Activated CD4-positive, alpha-beta T cell treated with anti-CD3 and anti-CD28 coated beads for 36 hours (primary cell): ENCODE results near the gene TMPRSS13. TPM values are rescaled to one million over a fixed set of nuclear protein-coding genes. Genes with fewer than 3 reads are reported as not detected.
A peak's percentile ranks its signal among the peaks of the same experiment; 100 is the strongest.

ENCODE experiments used
- ATAC-seq: fragments of 200-7000 bp; cut with Tn5 transposase; one replicate; pipeline ENCODE4 v1.10.0; 2021; ENCODE audit warnings: mild to moderate bottlenecking, moderate library complexity
- CTCF ChIA-PET: fragments of 350-600 bp; sonication (Branson Sonifier 250); formaldehyde crosslinking; loops from one replicate; lab custom pipeline; 2021; ENCODE audit warnings: antibody characterized with exemption; lab: Charles Lee
- POLR2A ChIA-PET: fragments of 350-600 bp; sonication (Branson Sonifier 250); formaldehyde crosslinking; loops from one replicate; lab custom pipeline; 2021; ENCODE audit warnings: antibody characterized with exemption, inconsistent platforms; lab: Charles Lee
- DNase-seq: peaks from one replicate; pipeline ENCODE4 v3.0.0-alpha.2; 2020
- H3K27ac Mint-ChIP-seq: one replicate; pipeline ENCODE4 v1.8.0; 2021; ENCODE audit warnings: mixed read lengths
- H3K27me3 Mint-ChIP-seq: one replicate; pipeline ENCODE4 v1.8.0; 2021; ENCODE audit warnings: mixed read lengths
- H3K36me3 Mint-ChIP-seq: one replicate; pipeline ENCODE4 v1.8.0; 2021; ENCODE audit warnings: low read depth, mixed read lengths
- H3K4me1 Mint-ChIP-seq: one replicate; pipeline ENCODE4 v1.8.0; 2021; ENCODE audit warnings: mixed read lengths
- H3K4me3 Mint-ChIP-seq: one replicate; pipeline ENCODE4 v1.8.0; 2021; ENCODE audit warnings: mild to moderate bottlenecking, moderate library complexity, mixed read lengths
- H3K9me3 Mint-ChIP-seq: one replicate; pipeline ENCODE4 v1.8.0; 2021; ENCODE audit warnings: low read depth, mixed read lengths
- intact Hi-C, 2 experiments: fragments of 100-400 bp; cut with DNase I in 1 of 2; cut with micrococcal nuclease in 1 of 2; formaldehyde crosslinking; loops; one replicate each; pipeline versions ENCODE4 v1.14.2 to v1.15.1; 2022 to 2024; cut with DNase I, micrococcal nuclease
- total RNA-seq, 2 experiments: library from RNA; stranded (reverse); gene quantifications; one replicate each; pipeline ENCODE4 v1.2.3, GENCODE V29; 2021

The TMPRSS13 gene
- total RNA-seq, 2 experiments from 2014 or later, result 1.7 TPM

GRCh38 chr11:117913736-117914397, 15.3 kb downstream of the TMPRSS13 start:
- DNase-seq (no peak), ATAC-seq (no peak)
- H3K4me1 Mint-ChIP-seq, result no peaks in the 10 kb centered on the region
- peaks cover 2% of the 10 kb centered on the region for H3K27me3 Mint-ChIP-seq
- intact Hi-C loops, result no loop called here
- no peak overlapping the region for H3K27ac Mint-ChIP-seq
- H3K4me3 Mint-ChIP-seq, result no peak overlapping the region
- POLR2A ChIA-PET, result no interaction called here
- H3K36me3 Mint-ChIP-seq, result no peaks in the 10 kb centered on the region
- H3K9me3 Mint-ChIP-seq, result no peaks in the 10 kb centered on the region
- CTCF ChIA-PET, result interaction anchor here (0.5 to 0.6 kb wide), 2 partner anchors 29 to 1030 kb away, joined by 3 read pairs; no protein-coding TSS in a partner anchor

GRCh38 chr11:117912497-117912896, 16.7 kb downstream of the TMPRSS13 start:
- no peak for DNase-seq
- Mint-ChIP-seq H3K27ac (no peak overlapping the region), H3K4me1 (peaks cover 5% of the 10 kb centered on the region), H3K27me3 (peaks cover 2% of the 10 kb centered on the region), H3K4me3 (no peak overlapping the region), H3K9me3 (no peaks in the 10 kb centered on the region), H3K36me3 (no peaks in the 10 kb centered on the region)
- ChIA-PET CTCF (interaction anchor here (1.7 to 2.6 kb wide), 2 partner anchors 34 to 140 kb away, joined by 3 to 8 read pairs; no protein-coding TSS in a partner anchor), POLR2A (no interaction called here)
- no peak for ATAC-seq
- intact Hi-C loops, result no loop called here

GRCh38 chr11:117911694-117912093, 17.5 kb downstream of the TMPRSS13 start:
- intact Hi-C loops, result no loop called here
- ATAC-seq (no peak), DNase-seq (no peak)
- Mint-ChIP-seq H3K27me3 (peaks cover 2% of the 10 kb centered on the region), H3K9me3 (no peaks in the 10 kb centered on the region), H3K27ac (no peak overlapping the region), H3K36me3 (no peaks in the 10 kb centered on the region), H3K4me3 (no peak overlapping the region), H3K4me1 (peaks cover 10% of the 10 kb centered on the region)
- ChIA-PET CTCF (interaction anchor here (1.7 to 2.6 kb wide), 2 partner anchors 35 to 141 kb away, joined by 3 to 8 read pairs; no protein-coding TSS in a partner anchor), POLR2A (interaction anchor here (0.6 kb wide), 1 partner anchor 605 kb away, joined by 4 read pairs; no protein-coding TSS in a partner anchor)

- H3K27me3 Mint-ChIP-seq, result peaks cover 2% of the 10 kb centered on the region
- H3K36me3 Mint-ChIP-seq, result no peaks in the 10 kb centered on the region
- H3K27ac Mint-ChIP-seq, result no peak overlapping the region
- peaks cover 10% of the 10 kb centered on the region for H3K4me1 Mint-ChIP-seq
- POLR2A ChIA-PET, result interaction anchor here (0.6 kb wide), 2 partner anchors 80 to 604 kb away, joined by 3 to 4 read pairs; no protein-coding TSS in a partner anchor
- H3K4me3 Mint-ChIP-seq, result no peak overlapping the region
- no peaks in the 10 kb centered on the region for H3K9me3 Mint-ChIP-seq
- CTCF ChIA-PET, result interaction anchor here (1.7 to 2.6 kb wide), 2 partner anchors 35 to 141 kb away, joined by 3 to 8 read pairs; no protein-coding TSS in a partner anchor
- intact Hi-C loops, result no loop called here
- ATAC-seq, result no peak
- no peak for DNase-seq
These were observed 18.1 kb downstream of the TMPRSS13 start for GRCh38 chr11:117910941-117911655.

GRCh38 chr11:117910525-117910924, 18.7 kb downstream of the TMPRSS13 start:
- peaks cover 2% of the 10 kb centered on the region for H3K27me3 Mint-ChIP-seq
- H3K9me3 Mint-ChIP-seq, result no peaks in the 10 kb centered on the region
- ATAC-seq (no peak), DNase-seq (no peak)
- POLR2A ChIA-PET, result interaction anchor here (0.6 kb wide), 1 partner anchor 80 kb away, joined by 3 read pairs; no protein-coding TSS in a partner anchor
- intact Hi-C loops, result no loop called here
- CTCF ChIA-PET, result interaction anchor here (0.7 to 2.6 kb wide), 3 partner anchors 8 to 143 kb away, joined by 3 to 8 read pairs (median 3); no protein-coding TSS in a partner anchor
- H3K4me3 Mint-ChIP-seq, result no peak overlapping the region
- no peak overlapping the region for H3K27ac Mint-ChIP-seq
- H3K4me1 Mint-ChIP-seq, result peaks cover 10% of the 10 kb centered on the region
- H3K36me3 Mint-ChIP-seq, result no peaks in the 10 kb centered on the region

- no peak for DNase-seq
- peaks cover 10% of the 10 kb centered on the region for H3K4me1 Mint-ChIP-seq
- no peak overlapping the region for H3K27ac Mint-ChIP-seq
- H3K4me3 Mint-ChIP-seq, result no peak overlapping the region
- H3K27me3 Mint-ChIP-seq, result peaks cover 2% of the 10 kb centered on the region
- no peak for ATAC-seq
- CTCF ChIA-PET, result interaction anchor here (0.7 to 1.0 kb wide), 3 partner anchors 8 to 144 kb away, joined by 3 to 4 read pairs (median 3); no protein-coding TSS in a partner anchor
- POLR2A ChIA-PET, result no interaction called here
- intact Hi-C loops, result no loop called here
- H3K36me3 Mint-ChIP-seq, result no peaks in the 10 kb centered on the region
- no peaks in the 10 kb centered on the region for H3K9me3 Mint-ChIP-seq
These were observed 19.4 kb downstream of the TMPRSS13 start for GRCh38 chr11:117909611-117910382.

GRCh38 chr11:117908959-117909610, 20.1 kb downstream of the TMPRSS13 start:
- Mint-ChIP-seq H3K27ac (no peak overlapping the region), H3K27me3 (peaks cover 1% of the 10 kb centered on the region), H3K9me3 (no peaks in the 10 kb centered on the region), H3K4me1 (peaks cover 10% of the 10 kb centered on the region), H3K4me3 (no peak overlapping the region), H3K36me3 (no peaks in the 10 kb centered on the region)
- intact Hi-C loops, result no loop called here
- ChIA-PET CTCF (interaction anchor here (0.6 to 1.3 kb wide), 4 partner anchors 10 to 145 kb away, joined by 3 to 4 read pairs (median 3); no protein-coding TSS in a partner anchor), POLR2A (no interaction called here)
- ATAC-seq, result no peak
- peak; percentile 24 for DNase-seq

- no peak overlapping the region for H3K4me3 Mint-ChIP-seq
- POLR2A ChIA-PET, result interaction anchor here (1.1 kb wide), 1 partner anchor 38 kb away, joined by 5 read pairs; no protein-coding TSS in a partner anchor
- intact Hi-C loops, result no loop called here
- no peaks in the 10 kb centered on the region for H3K36me3 Mint-ChIP-seq
- DNase-seq, result no peak
- ATAC-seq, result no peak
- CTCF ChIA-PET, result interaction anchor here (0.6 to 1.3 kb wide), 4 partner anchors 11 to 84 kb away, joined by 3 to 4 read pairs (median 3); no protein-coding TSS in a partner anchor
- H3K4me1 Mint-ChIP-seq, result peaks cover 10% of the 10 kb centered on the region
- no peaks in the 10 kb centered on the region for H3K9me3 Mint-ChIP-seq
- peak overlapping the region; percentile 8 for H3K27ac Mint-ChIP-seq
- H3K27me3 Mint-ChIP-seq, result no peaks in the 10 kb centered on the region
These were observed 20.9 kb downstream of the TMPRSS13 start for GRCh38 chr11:117908109-117908895.

GRCh38 chr11:117907276-117908108, 21.7 kb downstream of the TMPRSS13 start:
- Mint-ChIP-seq H3K27ac (peak overlapping the region; percentile 65), H3K4me1 (peaks cover 10% of the 10 kb centered on the region), H3K9me3 (no peaks in the 10 kb centered on the region), H3K36me3 (no peaks in the 10 kb centered on the region), H3K4me3 (peak overlapping the region; percentile 39), H3K27me3 (no peaks in the 10 kb centered on the region)
- DNase-seq (peak; percentile 87), ATAC-seq (peak; percentile 98)
- intact Hi-C loops, result no loop called here
- ChIA-PET POLR2A (interaction anchor here (1.1 kb wide), 1 partner anchor 39 kb away, joined by 5 read pairs; no protein-coding TSS in a partner anchor), CTCF (interaction anchor here (0.5 to 1.3 kb wide), 4 partner anchors 12 to 83 kb away, joined by 3 to 5 read pairs (median 3); no protein-coding TSS in a partner anchor)
